HepG2 (cell line): Measurements from ENCODE around the gene ERFL.

Source experiments
- BHLHE40 ChIP-seq: IDR thresholded peaks from 2 replicates; pipeline ENCODE4 v1.6.1; 2011; ENCODE audit warnings: low read length, improper control_type of control experiment
- MED8 ChIP-seq: sonication (generic); formaldehyde crosslinking; IDR thresholded peaks from 2 replicates; pipeline ENCODE4 v1.8.1; 2023; ENCODE audit warnings: mild to moderate bottlenecking, missing genetic modification reagents; ENCODE audit not compliant: insufficient replicate concordance
- MZF1 ChIP-seq: sonication (generic); formaldehyde crosslinking; IDR thresholded peaks from 2 replicates; pipeline ENCODE4 v1.8.1; 2023; ENCODE audit warnings: mild to moderate bottlenecking, missing genetic modification reagents, borderline replicate concordance
- POLR2A ChIP-seq, 2 experiments: IDR thresholded peaks; 2 replicates each; pipeline ENCODE4 v1.6.1; 2011; ENCODE audit warnings: low read depth in 2 of 2, low read length in 2 of 2, mild to moderate bottlenecking in 1 of 2, moderate library complexity in 1 of 2; ENCODE audit not compliant: insufficient read depth in 1 of 2
- SRSF1 ChIP-seq: fragments of 200-400 bp; formaldehyde crosslinking; optimal IDR thresholded peaks from 2 replicates; pipeline ENCODE3; 2017; ENCODE audit warnings: mild to moderate bottlenecking, low read depth, low read length, moderate library complexity
- ZFX ChIP-seq: sonication (generic); formaldehyde crosslinking; IDR thresholded peaks from 2 replicates; pipeline ENCODE4 v1.4.0; 2020; ENCODE audit warnings: mild to moderate bottlenecking, low read depth, missing genetic modification reagents, moderate library complexity
- ZNF567 ChIP-seq: sonication (generic); formaldehyde crosslinking; IDR thresholded peaks from 2 replicates; pipeline ENCODE4 v1.8.1; 2023; ENCODE audit warnings: mild to moderate bottlenecking, missing genetic modification reagents, borderline replicate concordance
- ZNF768 ChIP-seq: sonication (generic); formaldehyde crosslinking; IDR thresholded peaks from 2 replicates; pipeline ENCODE4 v1.4.0; 2020; ENCODE audit warnings: missing genetic modification reagents
- TF ChIP-seq, protein P1 (sequence below): sonication (generic); formaldehyde crosslinking; IDR thresholded peaks from 2 replicates; pipeline ENCODE4 v1.4.0; 2020; ENCODE audit warnings: mild to moderate bottlenecking, missing genetic modification reagents, borderline replicate concordance

DNA sequence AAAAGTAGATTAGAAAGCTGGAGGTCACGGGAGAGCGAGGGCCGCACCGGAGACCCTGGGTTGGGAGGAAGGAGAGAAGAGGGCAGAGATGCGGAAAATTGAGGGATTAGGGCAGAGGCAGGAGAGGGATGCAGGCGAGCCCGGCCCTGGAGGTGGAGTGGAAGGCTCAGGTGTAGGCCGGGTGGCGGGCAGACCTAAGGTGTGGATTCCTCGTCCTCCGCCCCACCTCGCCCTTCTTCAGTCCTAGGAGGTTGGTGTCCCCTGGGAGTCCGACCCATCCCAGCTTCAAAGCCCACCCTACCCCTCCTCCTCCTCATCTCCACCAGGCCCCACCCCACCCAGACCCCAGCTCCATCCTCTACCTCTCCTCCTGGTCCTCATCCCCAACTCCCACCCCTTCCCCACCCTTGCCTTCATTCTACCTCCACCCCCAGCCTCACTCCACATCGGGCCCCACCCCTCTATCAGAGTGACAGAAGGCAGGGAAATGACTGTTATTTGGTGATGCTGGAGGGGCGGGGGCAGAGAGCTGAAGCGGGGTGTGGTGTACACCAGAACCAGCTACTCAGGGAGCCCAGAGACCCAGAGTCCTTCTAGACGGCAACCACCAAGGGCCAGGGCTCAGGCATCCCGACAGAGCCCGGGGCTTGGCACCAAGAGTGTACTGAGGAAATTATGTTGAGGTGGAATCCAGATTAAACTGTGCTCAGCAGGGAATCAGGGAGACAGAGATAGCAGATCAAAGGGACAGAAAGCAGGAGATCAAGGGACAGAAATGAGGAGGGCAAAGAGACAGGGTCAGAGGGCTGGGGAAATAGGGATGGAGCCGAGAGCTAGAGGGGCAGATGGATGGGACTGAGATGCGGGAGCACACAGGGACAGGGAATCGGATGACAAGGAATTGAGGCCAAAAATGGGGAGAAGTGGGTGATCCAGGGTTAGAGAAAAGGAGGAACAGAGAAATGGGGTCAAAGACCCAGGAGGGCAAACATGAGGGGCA lies 6.4 kb downstream of the ERFL start:
- TF ChIP-seq ZFX (CRISPR knock-in tag) (no peak), SRSF1 (no peak), ZNF567 (CRISPR knock-in tag) (no peak), ZNF768 (CRISPR knock-in tag) (no peak), MED8 (no peak), MZF1 (CRISPR knock-in tag) (no peak), POLR2A (IDR thresholded peaks at IDR 0.05; ENCODE audit: insufficient read depth in 1 of 2, low read depth in 2 of 2, low read length in 2 of 2) (no peak), BHLHE40 (no peak)
- TF ChIP-seq, protein P1, sequence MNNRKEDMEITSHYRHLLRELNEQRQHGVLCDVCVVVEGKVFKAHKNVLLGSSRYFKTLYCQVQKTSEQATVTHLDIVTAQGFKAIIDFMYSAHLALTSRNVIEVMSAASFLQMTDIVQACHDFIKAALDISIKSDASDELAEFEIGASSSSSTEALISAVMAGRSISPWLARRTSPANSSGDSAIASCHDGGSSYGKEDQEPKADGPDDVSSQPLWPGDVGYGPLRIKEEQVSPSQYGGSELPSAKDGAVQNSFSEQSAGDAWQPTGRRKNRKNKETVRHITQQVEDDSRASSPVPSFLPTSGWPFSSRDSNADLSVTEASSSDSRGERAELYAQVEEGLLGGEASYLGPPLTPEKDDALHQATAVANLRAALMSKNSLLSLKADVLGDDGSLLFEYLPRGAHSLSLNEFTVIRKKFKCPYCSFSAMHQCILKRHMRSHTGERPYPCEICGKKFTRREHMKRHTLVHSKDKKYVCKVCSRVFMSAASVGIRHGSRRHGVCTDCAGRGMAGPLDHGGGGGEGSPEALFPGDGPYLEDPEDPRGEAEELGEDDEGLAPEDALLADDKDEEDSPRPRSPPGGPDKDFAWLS, result no peak
